Stromal cell of bone marrow (primary cell): ENCODE results near the gene SPEM3.

Source experiments
- DNase-seq: peaks from one replicate; pipeline ENCODE4 v3.0.0-alpha.2; 2012; ENCODE audit warnings: low read depth

Gene SPEM3

GRCh38 chr17:7428557-7428956 is at the start of gene SPEM3:
TSS of gene SPEM3 (plus strand) at chr17:7428857. CDS start at chr17:7428903, 46 bp downstream.
- no peak for DNase-seq

DNA sequence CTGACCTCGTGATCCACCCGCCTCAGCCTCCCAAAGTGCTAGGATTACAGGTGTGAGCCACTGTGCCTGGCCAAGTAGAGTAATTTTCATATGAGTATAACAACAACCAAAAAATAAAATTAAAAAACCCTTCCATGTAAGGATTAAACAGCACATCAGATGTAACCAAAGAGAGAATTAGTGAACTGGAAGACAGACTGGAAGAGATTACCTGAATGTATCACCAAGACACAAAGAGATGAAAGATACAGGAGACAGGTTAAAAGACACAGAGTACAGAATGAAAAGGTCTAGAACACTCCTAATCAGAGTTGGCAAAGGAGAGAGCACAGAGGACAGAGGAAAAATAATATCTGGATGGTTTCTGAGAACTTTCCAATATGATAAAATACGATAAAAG is 49.5 kb upstream of the SPEM3 start:
- DNase-seq: no peak

DNA sequence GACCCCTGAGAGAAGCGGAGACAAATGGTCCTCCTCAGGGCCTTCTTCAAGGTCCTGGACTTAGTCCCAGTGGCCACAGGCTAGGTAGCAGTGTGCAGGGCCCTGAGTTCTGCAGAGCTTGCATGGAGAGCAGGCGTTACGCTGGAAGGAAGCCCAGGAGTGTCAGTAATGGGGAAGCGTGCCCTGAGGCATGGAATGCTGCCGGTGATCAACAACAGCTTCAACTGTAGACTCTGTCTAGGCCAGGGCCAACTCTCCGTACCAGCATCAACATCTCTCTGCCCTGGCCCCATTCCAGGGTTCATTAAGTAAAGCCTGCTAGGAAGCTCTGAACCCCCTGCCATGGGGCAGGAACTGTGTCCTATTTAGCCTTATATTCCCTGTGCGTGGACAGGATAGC is 48.3 kb upstream of the SPEM3 start:
- no peak for DNase-seq

DNA sequence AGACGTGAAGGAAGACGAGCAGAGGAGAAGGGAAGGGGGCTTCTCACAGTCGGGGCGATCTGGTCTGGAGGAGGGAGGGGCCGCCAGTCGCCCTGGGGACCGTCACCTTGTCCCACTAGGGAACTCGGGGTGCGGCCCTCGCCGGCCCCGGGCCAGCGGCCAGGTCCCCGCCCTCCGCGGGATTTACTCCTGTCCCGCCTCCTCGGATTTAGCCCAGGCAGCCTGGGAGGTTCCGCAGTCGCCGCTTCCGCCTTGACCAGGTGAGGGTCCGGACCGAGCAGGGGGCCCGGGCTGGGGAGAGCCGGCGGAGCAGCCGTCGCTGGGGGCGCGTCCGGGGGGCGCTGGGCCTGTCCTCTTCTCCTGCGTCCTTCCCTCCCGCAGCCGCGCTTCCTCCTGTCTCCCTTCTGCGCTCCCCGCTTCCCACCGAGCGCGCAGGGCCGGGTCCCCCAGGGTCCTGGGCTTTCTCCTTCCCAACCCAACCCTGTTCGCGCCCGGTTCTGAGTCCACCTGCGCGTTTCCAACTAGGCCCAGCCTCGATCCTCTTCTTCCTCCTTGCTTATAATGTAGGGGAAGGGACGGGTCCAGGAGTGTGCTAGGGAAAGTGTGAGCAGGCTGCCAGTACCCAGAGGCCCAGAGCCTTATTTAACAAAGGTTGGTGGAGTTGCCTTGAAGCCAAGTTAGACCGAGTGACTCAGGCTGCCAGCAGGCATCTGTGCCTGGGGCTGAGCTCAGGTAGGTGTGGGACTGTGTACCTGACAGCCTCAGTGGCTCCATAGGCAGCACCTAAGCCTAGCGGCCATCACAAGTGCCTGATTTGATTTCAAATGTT is 47.6 kb upstream of the SPEM3 start, which contains the start of gene TNK1:
TNK1 (plus strand) TSS at position 235 of the 829 bp plus-strand sequence. CDS start 1,838 bp downstream, outside the sequence.
- DNase-seq: no peak

DNA sequence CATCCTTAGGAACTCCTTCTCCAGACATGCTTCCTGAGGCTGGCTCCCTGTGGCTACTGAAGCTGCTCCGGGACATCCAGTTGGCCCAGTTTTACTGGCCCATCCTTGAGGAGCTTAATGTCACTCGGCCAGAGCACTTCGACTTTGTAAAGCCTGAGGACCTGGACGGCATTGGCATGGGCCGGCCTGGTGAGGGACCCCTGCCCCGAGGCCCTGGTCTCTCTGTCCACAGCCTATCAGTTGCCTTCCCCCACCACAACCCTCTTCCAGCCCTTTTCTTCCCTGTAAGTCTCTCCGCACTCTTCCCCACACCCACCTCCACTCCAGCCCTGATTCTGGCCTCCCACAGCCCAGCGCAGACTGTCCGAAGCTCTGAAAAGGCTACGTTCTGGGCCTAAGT is 45.8 kb upstream of the SPEM3 start:
- no peak for DNase-seq

DNA sequence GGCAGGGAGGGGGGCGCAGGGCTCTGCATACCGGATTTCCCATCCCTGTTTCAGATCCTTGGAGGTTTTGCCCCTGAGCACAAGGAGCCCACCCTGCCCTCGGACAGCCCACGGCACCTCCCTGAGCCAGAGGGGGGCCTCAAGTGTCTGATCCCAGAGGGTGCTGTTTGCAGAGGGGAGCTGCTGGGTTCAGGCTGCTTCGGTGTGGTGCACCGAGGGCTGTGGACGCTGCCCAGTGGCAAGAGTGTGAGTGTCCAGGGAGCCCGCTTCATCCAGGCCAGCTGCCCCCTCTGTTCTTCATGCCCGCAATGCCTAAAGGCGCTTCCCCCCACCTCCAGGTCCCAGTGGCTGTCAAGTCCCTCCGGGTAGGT is 45.3 kb upstream of the SPEM3 start:
- DNase-seq: no peak

GRCh38 chr17:7383742-7384488 is 44.7 kb upstream of the SPEM3 start:
- no peak for DNase-seq

DNA sequence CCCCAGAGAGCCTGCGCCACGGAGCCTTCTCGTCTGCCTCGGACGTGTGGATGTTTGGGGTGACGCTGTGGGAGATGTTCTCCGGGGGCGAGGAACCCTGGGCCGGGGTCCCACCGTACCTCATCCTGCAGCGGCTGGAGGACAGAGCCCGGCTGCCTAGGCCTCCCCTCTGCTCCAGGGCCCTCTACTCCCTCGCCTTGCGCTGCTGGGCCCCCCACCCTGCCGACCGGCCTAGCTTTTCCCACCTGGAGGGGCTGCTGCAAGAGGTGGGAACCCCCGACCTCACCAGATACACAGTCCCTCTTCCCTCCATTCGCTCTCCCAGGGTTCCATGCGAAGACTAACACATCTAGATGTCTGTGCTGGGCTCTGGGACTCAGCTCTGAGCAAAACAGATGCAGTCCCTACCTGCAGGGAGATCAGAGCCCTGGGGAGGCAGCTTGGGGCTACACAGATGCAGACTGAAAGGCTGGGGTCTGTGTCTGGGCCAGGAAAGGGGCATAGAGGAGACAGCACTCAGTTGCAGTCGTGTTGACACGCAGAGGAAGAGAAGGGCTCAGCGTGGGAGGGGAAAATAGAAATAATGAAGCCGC is 44.1 kb upstream of the SPEM3 start:
- DNase-seq: no peak

DNA sequence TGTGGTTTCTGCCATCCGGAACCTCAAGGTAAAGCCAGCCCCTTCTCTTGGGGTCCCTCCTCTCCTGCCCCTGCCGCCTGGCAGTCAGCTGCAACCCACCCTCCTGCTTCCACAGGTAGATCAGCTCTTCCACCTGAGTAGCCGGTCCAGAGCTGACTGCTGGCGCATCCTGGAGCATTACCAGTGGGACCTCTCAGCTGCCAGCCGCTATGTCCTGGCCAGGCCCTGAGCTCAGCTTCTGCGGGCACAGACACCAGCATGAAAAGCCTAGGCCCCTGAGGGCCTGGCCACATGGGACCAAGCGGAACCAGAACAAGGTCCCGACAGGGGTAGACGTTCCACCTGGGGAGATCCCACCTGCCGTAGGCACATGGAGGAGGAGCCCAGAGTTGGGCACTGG is 39.8 kb upstream of the SPEM3 start:
- no peak for DNase-seq

GRCh38 chr17:7389924-7390910 is 38.4 kb upstream of the SPEM3 start:
- DNase-seq: no peak

- no peak for DNase-seq
Measured at GRCh38 chr17:7391307-7391706, 37.4 kb upstream of the SPEM3 start.

DNA sequence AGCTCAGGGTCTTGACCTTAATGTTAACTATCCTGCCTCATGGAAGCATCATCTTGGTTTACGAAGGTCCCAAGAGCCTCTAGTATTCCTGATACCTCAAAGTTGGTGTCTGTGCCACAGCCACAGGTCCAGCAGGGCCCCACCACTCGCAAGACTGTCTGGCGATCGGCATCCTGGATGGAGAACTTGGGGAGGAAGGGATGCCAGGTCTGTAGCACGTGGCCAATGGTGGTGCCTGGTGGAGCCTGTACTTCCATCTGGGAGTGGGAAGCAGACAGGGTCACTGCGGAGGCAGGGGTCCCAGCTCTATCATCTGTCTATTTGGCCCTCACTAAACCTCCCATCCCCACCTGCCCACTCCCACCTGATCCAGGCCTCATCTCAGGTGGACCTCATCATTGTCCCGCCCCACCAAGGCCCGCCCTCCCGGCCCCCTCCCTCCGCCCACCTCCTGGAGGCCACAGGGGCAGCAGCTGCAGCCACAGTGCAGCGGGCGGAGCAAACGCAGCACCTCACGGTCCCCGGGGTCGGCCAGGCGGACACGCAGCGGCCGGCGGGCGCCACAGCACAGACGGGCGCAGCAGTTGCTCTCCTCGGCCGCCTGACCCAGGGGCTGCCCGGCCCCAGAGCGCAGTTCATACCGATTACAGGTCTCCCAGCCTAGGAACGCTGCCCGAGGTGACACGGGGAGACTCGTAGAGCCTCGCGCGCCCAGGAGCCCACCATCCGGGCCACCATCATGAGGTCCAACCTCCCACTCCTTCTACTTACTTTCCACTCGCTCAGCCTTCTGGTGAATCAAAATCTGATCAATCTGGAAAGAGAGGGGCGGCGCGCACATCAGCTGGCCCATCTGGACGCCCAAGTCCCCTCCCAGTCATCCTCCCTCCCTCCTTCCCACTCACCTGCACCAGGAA is 35.7 kb upstream of the SPEM3 start:
- DNase-seq: no peak

GRCh38 chr17:7393613-7394451 is 34.8 kb upstream of the SPEM3 start:
- no peak for DNase-seq

- peak; percentile 74 for DNase-seq
Measured at GRCh38 chr17:7394452-7395191, 34.0 kb upstream of the SPEM3 start, which contains the start of gene PLSCR3. TSS of gene PLSCR3 (minus strand) at chr17:7394525. CDS start at chr17:7394110, 415 bp downstream.

GRCh38 chr17:7396147-7396546 is 32.5 kb upstream of the SPEM3 start:
- no peak for DNase-seq

DNA sequence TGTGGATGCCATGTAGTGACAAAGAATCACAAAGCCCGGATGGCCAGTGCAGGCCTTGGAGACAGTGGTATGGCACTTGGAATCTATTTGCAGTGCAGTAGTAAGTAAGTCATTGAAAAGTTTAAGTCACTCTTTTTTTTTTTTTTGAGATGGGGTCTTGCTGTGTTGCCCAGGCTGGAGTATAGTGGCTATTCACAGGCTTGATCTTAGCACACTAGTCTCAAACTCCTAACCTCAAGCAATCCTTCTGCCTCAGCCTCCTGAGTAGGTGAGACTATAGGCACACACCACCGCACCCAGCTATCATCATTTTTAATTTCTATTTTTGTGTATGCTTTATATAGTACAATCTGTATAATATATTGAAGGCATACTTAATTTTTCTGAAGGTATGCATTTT is 30.0 kb upstream of the SPEM3 start:
- DNase-seq: no peak

- no peak for DNase-seq
Measured at GRCh38 chr17:7403043-7403726, 25.5 kb upstream of the SPEM3 start.

GRCh38 chr17:7403727-7403976 is 25.0 kb upstream of the SPEM3 start:
- peak; percentile 55 for DNase-seq
